Smooth muscle cell (in vitro differentiated cells): ENCODE data around the gene PDPK1. TPM values are rescaled to one million over a fixed set of nuclear protein-coding genes. Genes with fewer than 3 reads are reported as not detected.

ENCODE experiments used
- DNase-seq: peaks from one replicate; lab custom pipeline; 2025; ENCODE audit not compliant: unreplicated experiment; lab: John Stamatoyannopoulos, UW
- H2AFZ ChIP-seq: fragments of 200-600 bp; sonication (generic); 2 replicates; pipeline ENCODE4 v1.6.0; 2016; ENCODE audit warnings: antibody characterized with exemption, low read depth, mild to moderate bottlenecking
- H3F3A ChIP-seq: fragments of 200-600 bp; sonication (generic); 2 replicates; pipeline ENCODE4 v1.6.0; 2017; ENCODE audit warnings: antibody characterized with exemption, low read depth
- H3K27ac ChIP-seq: fragments of 200-600 bp; sonication (generic); 2 replicates; pipeline ENCODE4 v1.5.1; 2016; ENCODE audit warnings: low read depth, mild to moderate bottlenecking
- H3K27me3 ChIP-seq: fragments of 200-600 bp; sonication (generic); 2 replicates; pipeline ENCODE4 v1.6.1; 2016; ENCODE audit warnings: low read depth, mild to moderate bottlenecking
- H3K36me3 ChIP-seq: fragments of 200-600 bp; sonication (generic); 2 replicates; pipeline ENCODE4 v1.5.1; 2016; ENCODE audit warnings: low read depth
- H3K4me1 ChIP-seq: fragments of 200-600 bp; sonication (generic); 2 replicates; pipeline ENCODE4 v1.5.1; 2016; ENCODE audit warnings: low read depth
- H3K4me2 ChIP-seq: fragments of 200-600 bp; sonication (generic); 2 replicates; pipeline ENCODE4 v1.6.0; 2016; ENCODE audit warnings: mild to moderate bottlenecking
- H3K4me3 ChIP-seq: fragments of 200-600 bp; sonication (generic); 2 replicates; pipeline ENCODE4 v1.5.1; 2016; ENCODE audit warnings: mild to moderate bottlenecking
- H3K79me2 ChIP-seq: fragments of 200-600 bp; sonication (generic); 2 replicates; pipeline ENCODE4 v1.6.0; 2016; ENCODE audit warnings: low read depth, mild to moderate bottlenecking
- H3K9ac ChIP-seq: fragments of 200-600 bp; sonication (generic); 2 replicates; pipeline ENCODE4 v1.6.0; 2016; ENCODE audit warnings: low read depth
- H3K9me3 ChIP-seq: fragments of 200-600 bp; sonication (generic); replicated peaks from 2 replicates; pipeline ENCODE4 v1.5.1; 2016; ENCODE audit warnings: low read depth
- H4K20me1 ChIP-seq: fragments of 200-600 bp; sonication (generic); 2 replicates; pipeline ENCODE4 v1.6.0; 2016; ENCODE audit warnings: low read depth
- WGBS: methylation state at CpG from one replicate; pipeline ENCODE4 v1.1.7; 2016; ENCODE audit warnings: low lambda C conversion rate; 5-methylcytosine and 5-hydroxymethylcytosine counted together
- polyA plus RNA-seq: library from polyadenylated mRNA; unstranded; fragments of >200 nt; fragmentation: Nextera tagmentation; extraction: Ambion mirVana; gene quantifications from 2 replicates; pipeline ENCODE4 v1.2.1, GENCODE V29; 2016
- total RNA-seq: library from RNA; depleted of rRNA; stranded (reverse); fragments of >200 nt; gene quantifications from 2 replicates; pipeline ENCODE4 v1.2.3, GENCODE V29; 2014
- TF ChIP-seq, protein P1 (sequence below): fragments of 200-600 bp; sonication (generic); IDR thresholded peaks from 2 replicates; pipeline ENCODE4 v1.5.1; 2017; ENCODE audit warnings: borderline replicate concordance, mild to moderate bottlenecking, antibody characterized with exemption; ENCODE audit not compliant: insufficient read depth, poor library complexity, severe bottlenecking

The PDPK1 gene
- total RNA-seq: 22.3 and 23.8 TPM in 2 replicates
- polyA plus RNA-seq: 16.4 and 25.4 TPM in 2 replicates

DNA sequence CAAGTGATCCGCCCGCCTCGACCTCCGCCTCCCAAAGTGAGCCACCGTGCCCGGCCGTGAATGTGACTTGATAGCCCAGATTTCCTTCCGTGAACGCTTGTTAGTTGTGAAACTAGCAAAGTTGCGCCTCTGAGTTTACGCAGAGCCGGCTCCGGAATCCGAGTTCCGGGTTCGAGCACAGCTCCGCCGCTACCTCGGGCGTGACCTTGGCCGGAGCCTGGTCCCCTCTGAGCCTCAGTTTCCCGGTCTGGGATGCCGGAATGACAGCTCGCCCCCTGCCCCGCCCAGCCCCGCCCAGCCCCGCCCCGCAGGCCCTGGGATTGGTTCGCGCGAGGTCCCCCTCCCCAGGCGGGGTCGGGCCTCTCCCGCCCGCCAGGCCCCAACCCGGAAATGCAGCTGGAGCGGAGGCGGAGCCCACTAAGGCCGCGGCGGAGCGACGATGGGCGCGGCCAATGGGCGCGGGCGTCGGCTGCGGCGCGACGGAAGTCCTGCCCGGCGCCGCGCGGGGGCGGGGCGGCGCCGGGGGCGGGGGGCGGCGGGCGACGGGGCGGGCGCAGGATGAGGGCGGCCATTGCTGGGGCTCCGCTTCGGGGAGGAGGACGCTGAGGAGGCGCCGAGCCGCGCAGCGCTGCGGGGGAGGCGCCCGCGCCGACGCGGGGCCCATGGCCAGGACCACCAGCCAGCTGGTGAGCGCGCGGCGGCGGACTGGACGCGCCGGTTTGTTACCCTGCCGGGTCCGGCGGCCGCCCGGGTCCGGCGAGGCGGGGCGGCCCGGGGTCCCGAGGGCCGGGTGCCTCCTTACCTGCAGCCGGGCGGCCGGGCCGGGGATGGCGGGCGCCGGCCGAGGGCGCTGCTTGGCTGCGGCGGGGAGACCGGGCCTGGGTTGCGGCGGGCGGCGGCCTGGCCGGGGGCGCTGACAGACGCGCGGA is at the start of gene PDPK1:
PDPK1 (plus strand) TSS at position 571 of the 929 bp plus-strand sequence; CDS start at position 663, 92 bp downstream.
- WGBS: 3% methylated on average over 48 of the region's 126 CpGs

DNA sequence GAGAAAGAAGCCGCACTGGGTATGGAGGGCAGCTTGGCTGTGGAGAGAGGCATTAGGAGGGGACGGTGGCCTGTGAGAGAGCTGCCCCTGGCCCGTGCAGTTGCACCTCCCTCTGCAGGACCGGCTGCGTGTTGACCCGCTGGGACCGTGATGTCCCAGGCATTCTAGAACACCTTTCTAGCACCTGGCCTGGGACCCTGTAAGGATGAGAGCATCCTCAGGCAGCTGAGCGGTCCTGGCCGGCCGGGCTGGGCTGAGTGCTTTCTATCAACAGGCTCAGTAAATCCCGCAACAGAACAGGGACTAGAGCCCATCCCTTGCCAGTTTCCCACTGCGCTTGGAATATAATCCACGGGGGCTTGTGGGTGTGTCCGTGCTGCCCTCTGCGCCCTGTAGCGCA is 48.2 kb upstream of the PDPK1 start:
- Histone ChIP-seq H3K27ac (no peak overlapping the region), H3K4me1 (no peaks in the 10 kb centered on the region), H4K20me1 (peaks cover 41% of the 10 kb centered on the region), H3K9me3 (no peaks in the 10 kb centered on the region), H3K4me2 (no peak overlapping the region), H3K36me3 (no peaks in the 10 kb centered on the region), H3K79me2 (no peaks in the 10 kb centered on the region), H2AFZ (no peak overlapping the region), H3K9ac (no peak overlapping the region), H3K27me3 (no peaks in the 10 kb centered on the region), H3F3A (no peaks in the 10 kb centered on the region), H3K4me3 (no peak overlapping the region)
- TF ChIP-seq, protein P1, sequence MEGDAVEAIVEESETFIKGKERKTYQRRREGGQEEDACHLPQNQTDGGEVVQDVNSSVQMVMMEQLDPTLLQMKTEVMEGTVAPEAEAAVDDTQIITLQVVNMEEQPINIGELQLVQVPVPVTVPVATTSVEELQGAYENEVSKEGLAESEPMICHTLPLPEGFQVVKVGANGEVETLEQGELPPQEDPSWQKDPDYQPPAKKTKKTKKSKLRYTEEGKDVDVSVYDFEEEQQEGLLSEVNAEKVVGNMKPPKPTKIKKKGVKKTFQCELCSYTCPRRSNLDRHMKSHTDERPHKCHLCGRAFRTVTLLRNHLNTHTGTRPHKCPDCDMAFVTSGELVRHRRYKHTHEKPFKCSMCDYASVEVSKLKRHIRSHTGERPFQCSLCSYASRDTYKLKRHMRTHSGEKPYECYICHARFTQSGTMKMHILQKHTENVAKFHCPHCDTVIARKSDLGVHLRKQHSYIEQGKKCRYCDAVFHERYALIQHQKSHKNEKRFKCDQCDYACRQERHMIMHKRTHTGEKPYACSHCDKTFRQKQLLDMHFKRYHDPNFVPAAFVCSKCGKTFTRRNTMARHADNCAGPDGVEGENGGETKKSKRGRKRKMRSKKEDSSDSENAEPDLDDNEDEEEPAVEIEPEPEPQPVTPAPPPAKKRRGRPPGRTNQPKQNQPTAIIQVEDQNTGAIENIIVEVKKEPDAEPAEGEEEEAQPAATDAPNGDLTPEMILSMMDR: no peak
- 95% methylated on average over 16 of the region's 16 CpGs for WGBS
- no peak for DNase-seq

More for the DNA sequence above, at the start of gene PDPK1:
- H3F3A ChIP-seq: peaks cover 8% of the 10 kb centered on the region
- no peaks in the 10 kb centered on the region for H3K27me3 ChIP-seq
- H3K27ac ChIP-seq: peak within 1 kb of the TSS; percentile 75
- H3K9ac ChIP-seq: peak within 1 kb of the TSS; percentile 65
- TF ChIP-seq, protein P1: no peak
- H4K20me1 ChIP-seq: peaks cover 40% of the 10 kb centered on the region
- no peaks in the 10 kb centered on the region for H3K9me3 ChIP-seq
- no peak within 1 kb of the TSS for H2AFZ ChIP-seq
- H3K79me2 ChIP-seq: peaks cover 39% of the 10 kb centered on the region
- H3K36me3 ChIP-seq: no peaks in the 10 kb centered on the region
- H3K4me1 ChIP-seq: no peaks in the 10 kb centered on the region
- peak within 1 kb of the TSS; percentile 89 for H3K4me2 ChIP-seq
- DNase-seq: peak; percentile 81
- H3K4me3 ChIP-seq: peak within 1 kb of the TSS; percentile 77

DNA sequence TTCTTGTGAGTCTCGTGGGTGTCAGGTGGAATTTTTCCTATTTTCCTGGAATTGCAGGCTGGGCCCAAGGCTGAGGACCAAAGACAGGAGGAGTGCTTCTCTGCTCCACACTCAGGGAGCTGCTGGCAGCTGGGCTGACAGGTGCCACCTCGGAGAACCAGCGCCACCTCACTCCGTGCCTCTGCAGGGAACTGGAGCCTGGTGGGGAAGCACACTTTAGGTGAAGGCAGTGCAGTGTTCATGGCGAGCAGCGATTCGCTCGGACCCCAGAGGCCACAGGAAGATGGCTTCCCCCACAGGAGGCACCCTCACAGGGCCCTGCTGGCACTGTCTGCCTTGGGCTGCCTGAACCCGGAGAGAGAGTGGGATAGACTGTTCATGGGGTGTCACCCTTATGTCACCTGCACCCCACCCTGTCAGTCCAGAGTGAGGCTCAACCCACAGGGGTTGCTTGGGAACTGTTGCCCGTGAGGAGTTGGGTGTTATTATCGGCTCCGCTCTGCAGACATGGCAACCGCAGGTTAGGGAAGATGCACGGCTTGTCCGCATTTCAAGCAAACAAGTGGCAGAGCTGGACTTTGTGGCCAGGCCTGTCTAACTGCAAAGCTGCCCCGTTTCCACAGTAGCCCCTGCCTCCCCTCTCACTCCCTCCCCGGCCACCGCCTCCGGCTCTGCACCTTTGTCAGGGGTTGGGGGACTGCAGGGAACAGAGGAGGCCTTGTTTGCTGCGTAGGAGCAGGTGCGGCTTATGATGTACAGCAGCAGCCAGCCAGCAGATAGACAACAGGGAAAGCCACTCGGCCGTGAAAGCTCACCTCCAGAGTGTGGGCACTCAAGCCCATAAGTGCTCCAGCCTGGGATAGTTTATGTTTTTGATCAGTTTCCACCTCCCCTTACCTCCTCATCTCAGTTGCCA is 47.4 kb upstream of the PDPK1 start:
- no peak overlapping the region for H3K4me2 ChIP-seq
- WGBS: 95% methylated on average over 23 of the region's 23 CpGs
- no peak overlapping the region for H3K4me3 ChIP-seq
- H3K27ac ChIP-seq: no peak overlapping the region
- TF ChIP-seq, protein P1: no peak
- H3K36me3 ChIP-seq: no peaks in the 10 kb centered on the region
- DNase-seq: no peak
- H3F3A ChIP-seq: no peaks in the 10 kb centered on the region
- H3K9ac ChIP-seq: no peak overlapping the region
- H3K27me3 ChIP-seq: no peaks in the 10 kb centered on the region
- H3K79me2 ChIP-seq: no peaks in the 10 kb centered on the region
- H2AFZ ChIP-seq: no peak overlapping the region
- peaks cover 39% of the 10 kb centered on the region for H4K20me1 ChIP-seq
- no peaks in the 10 kb centered on the region for H3K4me1 ChIP-seq
- H3K9me3 ChIP-seq: no peaks in the 10 kb centered on the region
